SK-N-SH (cell line): Measurements from ENCODE around the gene PFKM. TPM values are rescaled to one million over a fixed set of nuclear protein-coding genes. Genes with fewer than 3 reads are reported as not detected.

ENCODE experiments used
- CTCF ChIA-PET: fragments of 300-600, 350-600 bp; formaldehyde crosslinking; extraction: SDS; loops from one replicate; lab custom pipeline; 2021; lab: Yijun Ruan, JAX
- POLR2A ChIA-PET: fragments of 350-600 bp; sonication (Branson Sonifier 250); formaldehyde crosslinking; extraction: SDS; loops from one replicate; lab custom pipeline; 2020; ENCODE audit warnings: antibody characterized with exemption, inconsistent platforms; lab: Yijun Ruan, JAX
- DNase-seq: peaks from one replicate; pipeline ENCODE4 v3.0.0; 2012
- H2AFZ ChIP-seq: fragments of 200-600 bp; sonication (generic); 2 replicates; pipeline ENCODE4 v1.8.1; 2016; ENCODE audit warnings: antibody characterized with exemption, mild to moderate bottlenecking, low read depth
- H3F3A ChIP-seq: fragments of 200-600 bp; sonication (generic); replicated peaks from 2 replicates; pipeline ENCODE3; 2016; ENCODE audit warnings: antibody characterized with exemption, mild to moderate bottlenecking; ENCODE audit not compliant: insufficient read depth
- H3K27ac ChIP-seq, 2 experiments: fragments of 200-500 bp in 1 of 2; fragments of 200-600 bp in 1 of 2; sonication (Bioruptor generic) in 1 of 2; sonication (generic), shearing (Covaris generic) in 1 of 2; 2 replicates each; pipeline versions ENCODE4 v1.5.1 to v1.6.1; 2014 to 2016; ENCODE audit warnings: low read depth in 2 of 2, inconsistent platforms in 1 of 2, low read length in 1 of 2, mild to moderate bottlenecking in 1 of 2, mixed read lengths in 1 of 2
- H3K27me3 ChIP-seq: fragments of 200-600 bp; sonication (generic), shearing (Covaris generic); 2 replicates; pipeline ENCODE4 v1.6.1; 2016; ENCODE audit warnings: mixed run types; ENCODE audit not compliant: insufficient read depth
- H3K36me3 ChIP-seq, 2 experiments: fragments of 200-500 bp in 1 of 2; fragments of 200-600 bp in 1 of 2; sonication (Bioruptor generic) in 1 of 2; sonication (generic) in 1 of 2; replicated peaks in 1 of 2; 2 replicates each; pipeline versions ENCODE3 to v1.5.1; 2014 to 2016; ENCODE audit warnings: low read length in 1 of 2, mild to moderate bottlenecking in 1 of 2; ENCODE audit not compliant: insufficient read depth in 2 of 2, control insufficient read depth in 1 of 2
- H3K4me1 ChIP-seq, 2 experiments: fragments of 200-500 bp in 1 of 2; fragments of 200-600 bp in 1 of 2; sonication (Bioruptor generic) in 1 of 2; sonication (generic), shearing (Covaris generic) in 1 of 2; 2 replicates each; pipeline versions ENCODE4 v1.5.1 to v1.6.1; 2014 to 2016; ENCODE audit warnings: low read depth in 1 of 2, low read length in 1 of 2, mixed run types in 1 of 2; ENCODE audit not compliant: insufficient read depth in 2 of 2, control insufficient read depth in 1 of 2
- H3K4me2 ChIP-seq: fragments of 200-600 bp; sonication (generic), shearing (Covaris generic); 2 replicates; pipeline ENCODE4 v1.6.1; 2017; ENCODE audit warnings: mixed run types
- H3K4me3 ChIP-seq, 2 experiments: fragments of 200-500 bp in 1 of 2; fragments of 200-600 bp in 1 of 2; sonication (Bioruptor generic) in 1 of 2; sonication (generic), shearing (Covaris generic) in 1 of 2; 2 replicates each; pipeline versions ENCODE4 v1.5.1 to v1.8.1; 2014 to 2016; ENCODE audit warnings: low read depth in 2 of 2, inconsistent platforms in 1 of 2, low read length in 1 of 2, mild to moderate bottlenecking in 1 of 2, mixed read lengths in 1 of 2, moderate library complexity in 1 of 2
- H3K79me2 ChIP-seq: fragments of 200-600 bp; sonication (generic); 2 replicates; pipeline ENCODE4 v1.8.1; 2017; ENCODE audit warnings: mild to moderate bottlenecking; ENCODE audit not compliant: insufficient read depth
- H3K9ac ChIP-seq: fragments of 200-600 bp; sonication (generic); 2 replicates; pipeline ENCODE4 v1.6.1; 2017; ENCODE audit warnings: mixed run types
- H3K9me2 ChIP-seq: fragments of 200-600 bp; sonication (generic); 2 replicates; pipeline ENCODE4 v1.6.1; 2017; ENCODE audit warnings: mixed run types
- H3K9me3 ChIP-seq: fragments of 200-600 bp; sonication (generic); 2 replicates; pipeline ENCODE4 v1.6.1; 2017; ENCODE audit warnings: mixed run types, mild to moderate bottlenecking, moderate library complexity
- H4K20me1 ChIP-seq: fragments of 200-600 bp; sonication (generic); 2 replicates; pipeline ENCODE4 v1.6.1; 2017; ENCODE audit warnings: mild to moderate bottlenecking, mixed run types; ENCODE audit not compliant: insufficient read depth
- CHD2 ChIP-seq: fragments of 150-350 bp; IDR thresholded peaks from 2 replicates; pipeline ENCODE4 v1.6.1; 2018; ENCODE audit warnings: low read length; ENCODE audit not compliant: partially characterized antibody
- EP300 ChIP-seq, 2 experiments: IDR thresholded peaks; 2 replicates each; pipeline versions ENCODE4 v1.4.0 to v1.6.1; 2012; ENCODE audit warnings: borderline replicate concordance in 1 of 2, low read depth in 1 of 2, low read length in 1 of 2
- FOSL2 ChIP-seq: IDR thresholded peaks from 2 replicates; pipeline ENCODE4 v1.4.0; 2012; ENCODE audit warnings: low read depth, mild to moderate bottlenecking, moderate library complexity, borderline replicate concordance
- FOXJ3 ChIP-seq: sonication (generic); formaldehyde crosslinking; IDR thresholded peaks from 2 replicates; pipeline ENCODE4 v1.5.1; 2020; ENCODE audit warnings: mild to moderate bottlenecking, missing genetic modification reagents
- MAX ChIP-seq: IDR thresholded peaks from 2 replicates; pipeline ENCODE4 v1.4.0; 2012; ENCODE audit warnings: low read depth
- MXI1 ChIP-seq: IDR thresholded peaks from 2 replicates; pipeline ENCODE4 v1.6.1; 2012; ENCODE audit warnings: mild to moderate bottlenecking, low read depth, low read length, improper control_type of control experiment
- NFIC ChIP-seq: IDR thresholded peaks from 2 replicates; pipeline ENCODE4 v1.4.0; 2012; ENCODE audit warnings: borderline replicate concordance
- NRF1 ChIP-seq: IDR thresholded peaks from 2 replicates; pipeline ENCODE4 v1.6.1; 2012; ENCODE audit warnings: low read depth, mild to moderate bottlenecking, low read length
- POLR2AphosphoS5 ChIP-seq: IDR thresholded peaks from 2 replicates; pipeline ENCODE4 v1.6.1; 2012; ENCODE audit warnings: low read depth, low read length
- REST ChIP-seq: IDR thresholded peaks from 2 replicates; pipeline ENCODE4 v1.6.1; 2012; ENCODE audit warnings: mild to moderate bottlenecking, low read depth, low read length, moderate library complexity
- SMC3 ChIP-seq: IDR thresholded peaks from 2 replicates; pipeline ENCODE4 v1.6.1; 2012; ENCODE audit warnings: low read depth, low read length, improper control_type of control experiment
- TAF1 ChIP-seq: IDR thresholded peaks from 2 replicates; pipeline ENCODE4 v1.6.1; 2012; ENCODE audit warnings: low read depth, mild to moderate bottlenecking, low read length, moderate library complexity, borderline replicate concordance
- TCF12 ChIP-seq: IDR thresholded peaks from 2 replicates; pipeline ENCODE4 v1.4.0; 2012
- WGBS: methylation state at CpG from one replicate; pipeline ENCODE4 v1.1.6; 2017; ENCODE audit warnings: low lambda C conversion rate; 5-methylcytosine and 5-hydroxymethylcytosine counted together
- polyA plus RNA-seq, 3 experiments: library from polyadenylated mRNA; depleted of rRNA; stranded (reverse); fragments of >200 nt; gene quantifications; 2 replicates each; pipeline ENCODE4 v1.2.3, GENCODE V29; 2012
- TF ChIP-seq, protein P1 (sequence below): fragments of 150-350 bp; IDR thresholded peaks from 2 replicates; pipeline ENCODE4 v1.6.1; 2017; ENCODE audit warnings: antibody characterized with exemption, low read length, low read depth, borderline replicate concordance

The PFKM gene
- polyA plus RNA-seq, 1 of the 3 experiments (the other 2 are of a cell fraction): 85.0 TPM

GRCh38 chr12:48157889-48158370 is 38.8 kb downstream of the PFKM start (continued):
- TF ChIP-seq REST: no peak
- no peak for TF ChIP-seq FOSL2

- no peaks in the 10 kb centered on the region for H4K20me1 ChIP-seq
- WGBS: 82% methylated on average over 5 of the region's 5 CpGs
- DNase-seq: no peak
These were observed 40.9 kb downstream of the PFKM start for GRCh38 chr12:48160046-48160445.

DNA sequence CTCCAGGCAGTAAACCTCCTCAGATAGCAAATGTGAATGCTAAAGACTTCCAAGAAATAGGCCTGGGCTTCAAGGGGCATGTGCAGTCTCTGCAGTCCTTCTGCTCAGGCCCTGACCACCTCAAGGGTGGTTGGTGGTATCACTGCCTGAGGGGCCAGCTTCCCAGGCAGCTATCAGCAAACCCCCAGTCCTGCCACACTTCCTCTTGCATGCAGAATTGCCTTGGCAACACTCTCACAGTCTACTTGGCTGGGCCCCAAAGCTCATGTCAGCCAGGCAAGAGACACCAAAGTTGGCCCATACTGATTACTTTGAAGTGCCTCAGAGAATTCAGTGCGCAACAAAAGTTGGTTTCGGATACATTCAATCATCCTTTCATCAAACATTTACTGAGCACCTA is 41.6 kb downstream of the PFKM start:
- Histone ChIP-seq H2AFZ (no peak overlapping the region), H3K4me1 (peaks cover 0 to 8% of the 10 kb centered on the region in 2 experiments; a peak in 2 of 4 replicates), H4K20me1 (no peaks in the 10 kb centered on the region), H3F3A (no peaks in the 10 kb centered on the region), H3K9ac (no peak overlapping the region), H3K27me3 (no peaks in the 10 kb centered on the region), H3K4me3 (no peak overlapping the region), H3K79me2 (peaks cover 10% of the 10 kb centered on the region), H3K4me2 (no peak overlapping the region), H3K9me2 (no peaks in the 10 kb centered on the region), H3K27ac (no peak overlapping the region), H3K36me3 (no peaks in the 10 kb centered on the region), H3K9me3 (no peaks in the 10 kb centered on the region)
- DNase-seq: no peak
- CTCF ChIA-PET: interaction anchor here (1.4 to 1.5 kb wide), 2 partner anchors 9 to 77 kb away, joined by 5 to 7 read pairs; no protein-coding TSS in a partner anchor
- WGBS: 86% methylated on average over 2 of the region's 2 CpGs
- POLR2A ChIA-PET: no interaction called here
- TF ChIP-seq EP300 (IDR thresholded peaks at IDR 0.05; ENCODE audit: borderline replicate concordance in 1 of 2, low read depth in 1 of 2, low read length in 1 of 2) (no peak), POLR2AphosphoS5 (no peak), TCF12 (no peak), SMC3 (no peak), FOXJ3 (CRISPR knock-in tag) (no peak)
- TF ChIP-seq, protein P1, sequence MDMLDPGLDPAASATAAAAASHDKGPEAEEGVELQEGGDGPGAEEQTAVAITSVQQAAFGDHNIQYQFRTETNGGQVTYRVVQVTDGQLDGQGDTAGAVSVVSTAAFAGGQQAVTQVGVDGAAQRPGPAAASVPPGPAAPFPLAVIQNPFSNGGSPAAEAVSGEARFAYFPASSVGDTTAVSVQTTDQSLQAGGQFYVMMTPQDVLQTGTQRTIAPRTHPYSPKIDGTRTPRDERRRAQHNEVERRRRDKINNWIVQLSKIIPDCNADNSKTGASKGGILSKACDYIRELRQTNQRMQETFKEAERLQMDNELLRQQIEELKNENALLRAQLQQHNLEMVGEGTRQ: no peak

More at GRCh38 chr12:48160046-48160445, 40.9 kb downstream of the PFKM start:
- Histone ChIP-seq H3K4me2 (no peak overlapping the region), H3F3A (no peaks in the 10 kb centered on the region), H3K27ac (no peak overlapping the region), H3K9me2 (no peaks in the 10 kb centered on the region), H3K9ac (no peak overlapping the region), H3K9me3 (no peaks in the 10 kb centered on the region), H3K27me3 (no peaks in the 10 kb centered on the region), H3K36me3 (no peaks in the 10 kb centered on the region), H2AFZ (no peak overlapping the region), H3K4me1 (peaks cover 0 to 8% of the 10 kb centered on the region in 2 experiments; a peak in 2 of 4 replicates), H3K79me2 (peaks cover 15% of the 10 kb centered on the region), H3K4me3 (no peak overlapping the region)
- TF ChIP-seq TAF1 (no peak), NRF1 (no peak), NFIC (no peak), MAX (no peak), MXI1 (no peak), CHD2 (no peak)
- ChIA-PET POLR2A (no interaction called here), CTCF (interaction anchor here (1.0 to 1.5 kb wide), 4 partner anchors 10 to 255 kb away, joined by 3 to 7 read pairs (median 4); partner anchors contain the start of gene VDR)
